HG03025 (cell line): ENCODE results near the gene CCNJL.
"Not testable (repeated sequence)": the region's sequence is repeated elsewhere in the genome, so short reads cannot be mapped to it uniquely, and the experiment has no call there.

Experiments
- ATAC-seq: cut with Tn5 transposase; IDR thresholded peaks from one replicate; pipeline ENCODE4 v1.9.1; 2021; ENCODE audit warnings: mild to moderate bottlenecking, moderate library complexity; ENCODE audit not compliant: unreplicated experiment, low FRiP score

The CCNJL gene

DNA sequence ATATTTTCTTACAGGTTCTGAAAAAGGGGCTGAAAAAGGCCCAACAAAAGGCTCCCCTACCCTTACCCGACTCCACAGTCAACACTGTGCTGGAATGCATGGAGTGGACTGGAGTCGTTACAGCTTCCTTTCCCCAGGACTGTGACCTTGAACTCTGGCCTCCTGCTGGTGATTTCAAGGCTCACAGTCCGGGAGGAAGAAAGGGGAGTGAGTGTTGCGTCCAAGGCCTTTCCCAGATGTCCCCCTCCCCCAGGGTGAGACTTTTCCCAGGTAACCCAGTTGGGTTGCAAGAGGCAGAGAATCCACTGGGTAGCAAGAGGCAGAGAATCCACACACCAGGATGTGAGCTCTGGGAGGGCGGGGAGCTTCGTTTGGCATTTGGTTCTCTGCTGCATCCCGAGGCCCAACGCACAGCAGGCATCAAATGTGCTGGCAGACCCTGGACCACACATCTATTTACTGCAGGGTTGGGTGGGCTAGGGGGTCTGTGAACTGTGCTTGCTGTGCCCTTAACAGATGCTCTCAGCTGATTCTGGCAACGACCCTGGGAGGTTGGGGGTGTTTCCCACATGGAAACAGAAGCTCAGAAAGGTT, 45.5 kb downstream of the CCNJL start:
- no peak for ATAC-seq

DNA sequence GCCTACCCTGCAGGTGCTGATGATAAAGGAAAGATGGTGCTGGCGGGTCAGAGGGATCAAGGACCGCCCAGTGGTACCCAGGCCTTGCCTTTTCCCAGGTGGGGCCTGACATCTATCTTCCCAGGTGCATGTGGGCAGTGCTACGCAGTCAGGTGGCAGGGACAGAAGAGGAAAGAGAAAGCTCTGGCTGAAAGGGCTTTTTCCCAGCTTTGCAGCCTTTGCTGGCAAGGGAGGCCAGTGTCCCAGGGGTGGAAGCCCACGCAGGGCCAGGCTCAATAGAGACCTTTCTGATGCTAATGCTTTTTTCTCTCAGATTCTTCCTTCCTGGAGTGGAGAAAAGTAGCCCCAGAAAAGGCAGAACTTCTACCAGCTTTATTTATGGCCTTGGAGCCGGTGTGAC, 46.3 kb downstream of the CCNJL start:
- no peak for ATAC-seq

DNA sequence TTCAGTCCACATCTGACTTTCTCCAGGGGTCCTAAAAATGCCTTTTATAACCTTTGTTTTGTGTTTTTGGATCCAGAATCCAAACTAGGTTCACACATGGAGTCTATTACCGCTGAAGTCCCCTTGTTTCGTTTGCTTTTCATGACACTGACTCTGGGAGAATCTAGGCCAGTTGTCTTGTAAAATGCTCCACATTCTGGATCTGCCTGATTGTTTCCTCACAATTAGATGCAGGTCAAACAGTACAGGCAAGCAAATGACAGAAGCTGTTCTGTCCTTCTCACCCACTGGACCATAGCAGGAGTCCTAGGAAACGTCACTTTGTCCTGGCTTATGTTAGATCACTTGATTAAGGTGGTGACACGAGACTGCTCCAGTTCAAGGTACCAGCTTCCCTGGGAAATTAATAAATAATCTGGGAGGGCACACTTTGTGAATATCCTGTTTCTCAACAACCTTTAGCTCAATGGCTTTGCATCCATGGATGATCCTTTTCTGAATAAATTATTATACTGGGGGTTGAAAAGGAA, 49.0 kb downstream of the CCNJL start:
- no peak for ATAC-seq

DNA sequence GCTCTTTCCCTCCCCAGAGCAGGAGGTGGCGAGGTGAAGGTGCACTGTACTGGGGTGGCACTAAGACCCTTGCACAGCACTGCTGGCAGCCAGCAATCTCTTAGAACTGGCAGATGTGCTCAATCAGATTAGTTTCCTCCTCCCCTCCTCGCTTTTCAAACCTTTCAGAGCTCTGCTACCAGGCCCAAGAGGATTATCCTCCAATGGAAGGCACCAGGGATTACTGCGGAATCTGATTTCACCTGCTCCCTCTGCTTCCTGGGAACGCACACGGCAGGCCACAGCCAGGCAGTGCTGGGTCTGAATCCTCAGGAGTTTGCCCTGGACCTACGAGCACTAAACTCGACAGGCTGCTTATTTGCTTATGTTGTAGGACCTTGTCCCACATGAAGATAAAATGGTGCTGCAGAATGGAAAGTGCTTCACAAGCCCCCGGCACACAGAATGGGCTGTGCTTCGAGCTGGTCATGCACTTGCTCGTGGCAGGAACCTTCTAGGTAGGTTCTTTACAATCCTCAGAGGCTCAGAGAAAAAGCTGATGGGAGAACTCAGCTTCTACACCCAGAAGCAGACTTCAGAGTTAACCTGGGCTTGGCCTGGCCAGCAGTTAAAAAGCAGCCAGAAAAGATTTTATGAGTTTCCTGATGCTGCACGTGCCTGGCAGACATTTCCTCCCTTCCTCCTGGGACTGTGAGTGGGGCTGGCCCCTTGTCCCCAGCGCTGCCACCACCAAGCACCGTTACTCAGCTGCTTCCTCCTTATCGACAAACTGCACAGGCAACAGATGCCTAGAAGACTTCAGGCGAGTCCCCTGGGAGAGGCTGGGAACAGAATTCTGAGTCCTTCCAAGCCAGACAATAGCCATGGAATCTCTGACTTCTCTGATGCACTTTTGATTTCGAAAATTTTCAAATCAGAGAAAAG, 50.0 kb downstream of the CCNJL start:
- ATAC-seq = no peak

DNA sequence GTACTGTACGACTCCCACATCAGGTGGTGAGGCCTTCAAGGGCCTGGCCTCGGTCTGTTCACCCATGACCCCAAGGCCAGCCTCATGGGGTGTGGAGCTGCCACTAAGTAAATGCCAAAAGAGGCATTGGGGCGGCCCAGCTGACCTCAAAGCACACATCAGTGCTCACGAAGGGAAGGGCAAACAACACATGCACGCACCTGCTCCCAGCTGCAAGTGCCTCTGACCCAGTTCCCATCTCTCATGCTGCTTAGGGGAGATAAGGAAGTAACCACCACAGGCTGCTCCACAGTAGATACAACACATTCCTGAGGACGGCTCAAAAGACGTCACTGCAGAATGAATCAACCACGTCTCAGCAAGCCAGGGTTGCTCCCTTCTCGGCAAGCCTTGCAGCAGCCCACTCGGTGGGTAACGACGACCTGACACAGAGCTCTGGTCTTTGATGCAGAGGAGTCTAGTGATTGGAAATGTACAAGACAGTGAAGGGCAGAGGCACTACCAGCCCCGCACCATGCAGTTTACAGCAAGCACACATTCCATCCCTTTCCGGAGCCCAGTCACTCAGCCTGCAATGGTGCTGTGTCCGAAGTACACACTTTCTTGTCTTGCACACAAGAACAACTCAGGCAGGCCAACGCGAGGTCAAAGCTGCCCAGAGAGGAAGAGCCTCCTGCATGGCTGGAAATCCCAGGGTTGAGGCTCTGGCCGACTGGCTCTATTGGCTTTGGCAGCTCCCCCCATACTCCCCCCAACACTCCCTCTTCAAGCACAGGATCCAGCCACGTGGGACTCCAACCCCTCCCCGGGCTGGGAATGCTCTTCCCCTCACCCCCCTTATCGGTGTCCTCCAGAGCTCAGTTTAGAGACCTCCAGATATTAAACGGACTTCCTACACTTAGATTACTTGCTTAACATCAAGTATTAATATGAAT, 51.2 kb downstream of the CCNJL start:
- no peak for ATAC-seq

DNA sequence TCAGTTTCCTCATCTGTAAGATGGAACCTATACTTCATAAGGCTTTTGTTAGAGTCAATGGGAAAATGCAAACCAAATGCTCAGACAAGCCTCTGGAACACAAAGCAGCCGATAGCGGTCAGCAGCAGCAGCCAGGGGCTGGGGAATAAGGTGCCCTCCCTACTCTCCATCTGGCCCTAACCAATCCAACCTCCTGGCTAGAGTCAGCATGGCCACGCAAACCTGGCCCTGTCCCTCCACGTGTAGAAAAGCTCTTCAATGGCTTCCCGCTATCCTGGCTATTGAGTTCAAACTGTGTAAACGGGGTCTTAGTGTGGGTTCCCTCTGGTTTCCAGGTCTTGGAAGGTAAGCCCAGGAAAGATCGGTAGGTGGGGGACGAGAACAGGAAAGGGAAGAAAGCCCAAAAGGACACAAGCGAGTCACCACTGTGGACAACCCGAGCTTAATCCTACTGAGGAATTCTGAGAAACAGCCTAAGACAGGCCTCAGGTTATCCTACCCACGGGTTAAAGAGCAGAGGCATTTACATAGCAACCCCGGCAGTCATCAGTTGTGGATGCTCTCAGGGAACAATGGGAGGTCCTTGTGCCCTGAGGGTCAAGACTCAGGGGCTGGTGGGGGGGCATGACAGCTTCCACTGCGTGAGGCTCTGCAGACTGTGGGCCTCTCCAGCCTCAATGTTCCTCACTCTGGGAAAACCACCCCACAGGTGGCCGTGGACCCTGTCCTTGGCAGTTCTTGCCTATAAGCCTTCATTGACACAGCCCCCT, 52.2 kb downstream of the CCNJL start:
- ATAC-seq = no peak

DNA sequence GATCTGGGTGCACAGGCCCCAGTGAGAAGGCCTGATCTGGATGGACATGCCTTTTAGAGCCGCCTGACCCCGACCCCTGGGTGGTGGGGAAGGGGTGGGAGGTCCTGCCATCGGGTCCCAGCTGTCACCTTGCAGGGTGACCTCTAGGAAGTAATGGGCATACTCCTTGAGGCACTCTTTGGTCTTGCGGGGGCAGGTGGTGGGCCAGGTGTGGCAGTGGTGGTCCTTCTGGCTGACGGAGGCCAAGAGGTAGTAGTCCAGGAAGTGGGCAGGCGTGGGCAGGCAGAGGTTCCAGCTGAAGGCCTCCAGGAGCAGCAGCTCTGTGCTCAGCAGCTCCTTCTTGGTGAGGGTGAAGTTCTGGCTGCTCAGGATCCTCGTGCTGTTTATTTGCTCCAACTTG, 53.0 kb downstream of the CCNJL start:
- no peak for ATAC-seq

DNA sequence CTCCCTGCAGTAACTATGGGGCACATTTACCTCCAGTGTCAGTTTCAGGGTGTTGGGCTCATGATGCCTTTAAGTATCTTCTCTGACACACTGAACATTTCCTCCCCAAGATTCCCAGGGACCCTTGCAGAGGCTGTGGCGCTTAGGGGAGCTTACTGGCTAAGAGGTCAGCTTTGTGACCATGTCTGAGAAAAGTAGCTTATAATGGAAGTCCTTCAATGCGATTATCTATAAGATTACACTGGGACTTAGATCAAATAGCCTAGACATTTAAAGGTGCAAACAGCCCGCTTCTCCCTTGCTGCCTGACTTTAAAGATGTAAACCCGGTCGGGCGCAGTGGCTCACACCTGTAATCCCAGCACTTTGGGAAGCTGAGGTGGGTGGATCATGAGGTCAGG, 57.7 kb downstream of the CCNJL start:
- ATAC-seq = no peak

DNA sequence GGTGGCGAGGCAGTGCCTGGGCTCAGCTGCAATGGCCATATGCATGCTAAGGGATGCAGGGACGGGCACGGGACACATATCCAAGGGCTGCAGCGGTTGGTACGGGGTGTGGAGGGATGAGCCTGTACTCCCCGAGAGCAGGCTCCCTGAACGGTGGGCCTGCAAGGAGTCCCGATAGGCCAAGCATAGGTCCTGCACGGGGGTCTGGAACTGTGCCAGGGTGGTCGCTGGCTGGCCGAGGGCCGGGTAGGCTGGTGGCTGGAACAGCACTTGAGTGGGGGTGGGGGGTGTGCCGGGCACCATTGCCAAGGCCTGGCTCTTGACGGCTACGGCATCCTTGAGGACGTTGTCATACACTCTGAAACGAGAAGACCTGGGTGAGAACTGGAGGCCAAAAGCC, 58.9 kb downstream of the CCNJL start:
- no peak for ATAC-seq

DNA sequence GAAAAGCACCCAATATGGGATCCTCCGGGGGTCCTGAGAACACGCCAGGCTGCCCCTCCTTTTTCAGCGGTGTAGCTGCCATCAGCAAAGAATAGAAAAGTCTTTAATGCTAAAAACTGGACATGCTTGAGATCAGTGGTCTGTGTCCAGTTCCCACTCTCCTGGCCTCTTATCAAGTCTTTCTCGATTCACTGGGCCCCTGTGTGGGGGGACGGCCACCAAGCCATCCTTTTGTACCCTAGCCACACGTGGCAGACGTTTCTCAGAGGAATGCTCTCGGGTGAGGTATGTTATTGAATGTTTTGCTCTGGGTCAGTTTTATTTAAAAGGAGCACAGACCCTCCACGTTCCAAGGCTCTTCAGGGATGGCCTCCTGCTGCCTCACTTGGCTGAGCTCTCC, 59.4 kb downstream of the CCNJL start:
- no peak for ATAC-seq

DNA sequence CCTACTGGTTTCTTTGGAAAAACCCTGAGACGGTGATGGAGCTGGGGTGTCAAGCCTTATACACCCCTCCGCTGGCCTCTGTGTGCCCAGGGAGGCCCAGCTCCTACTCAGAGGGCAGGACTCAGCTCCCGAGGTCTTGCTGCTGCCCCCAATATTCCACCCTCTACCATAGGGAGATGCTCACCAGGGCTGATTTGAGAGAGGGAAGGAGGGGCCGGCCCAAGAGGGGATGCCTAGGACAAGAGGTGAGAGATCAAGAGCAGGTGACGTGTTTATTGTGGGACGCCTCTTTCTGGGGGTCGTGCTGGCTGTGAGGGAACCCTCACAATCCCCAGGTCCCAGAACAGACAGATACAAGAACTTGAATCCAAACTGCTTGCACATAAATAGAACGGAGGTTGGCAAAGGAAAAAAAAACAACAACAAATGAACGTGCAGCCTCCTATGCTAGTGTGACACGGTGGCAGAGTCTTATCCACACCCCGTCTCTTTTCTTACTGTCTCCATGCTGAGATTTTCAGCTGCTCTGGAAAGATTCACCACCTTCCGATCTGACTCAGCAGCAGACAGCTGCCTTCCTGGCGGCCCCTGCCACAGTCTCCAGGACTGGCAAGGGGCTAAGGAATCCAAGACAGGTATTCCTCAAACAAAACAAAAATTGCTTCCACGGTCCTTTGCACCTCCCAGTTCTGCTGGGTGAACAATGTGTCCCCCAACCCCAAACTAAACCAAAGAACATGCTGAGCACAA, 60.8 kb downstream of the CCNJL start:
- ATAC-seq = no peak

DNA sequence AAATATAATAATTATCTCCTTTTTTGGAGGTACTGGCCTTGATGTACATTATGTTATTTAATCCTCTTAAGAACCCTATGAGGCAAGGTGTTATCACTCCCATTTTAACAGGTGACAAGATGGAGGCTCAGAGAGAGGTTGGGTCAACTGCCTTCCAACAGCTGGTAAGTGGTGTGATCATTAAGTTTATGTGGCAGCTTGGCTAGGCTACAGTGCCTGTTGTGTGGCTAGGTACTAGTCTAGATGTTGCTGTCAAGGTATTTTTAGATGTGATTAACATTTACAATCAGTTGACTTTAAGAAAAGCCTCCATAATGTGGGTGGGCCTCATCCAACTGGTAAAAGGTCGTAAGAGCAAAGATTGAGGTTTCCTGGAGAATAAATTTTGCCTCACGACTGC, 61.5 kb downstream of the CCNJL start:
- no peak for ATAC-seq

DNA sequence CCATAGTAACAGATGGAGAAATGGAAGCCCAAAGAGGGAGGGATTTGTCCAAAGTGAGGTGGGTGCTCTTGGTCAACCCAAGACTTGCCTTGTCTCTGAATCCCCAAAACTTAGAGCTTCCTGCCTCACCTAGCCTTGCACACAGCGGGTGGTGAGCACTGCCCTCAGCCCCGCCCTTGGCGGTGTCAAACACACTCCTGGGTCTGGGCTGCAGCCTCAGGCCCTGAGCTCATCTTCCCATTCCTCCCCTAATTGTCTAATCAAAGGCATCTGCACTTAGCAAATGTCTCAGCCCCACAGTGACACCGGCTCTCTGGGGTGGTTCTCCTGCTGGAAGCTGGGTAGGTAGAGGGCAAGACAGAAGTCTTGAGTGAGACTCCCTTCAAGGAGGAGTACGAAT, 62.1 kb downstream of the CCNJL start:
- no peak for ATAC-seq

DNA sequence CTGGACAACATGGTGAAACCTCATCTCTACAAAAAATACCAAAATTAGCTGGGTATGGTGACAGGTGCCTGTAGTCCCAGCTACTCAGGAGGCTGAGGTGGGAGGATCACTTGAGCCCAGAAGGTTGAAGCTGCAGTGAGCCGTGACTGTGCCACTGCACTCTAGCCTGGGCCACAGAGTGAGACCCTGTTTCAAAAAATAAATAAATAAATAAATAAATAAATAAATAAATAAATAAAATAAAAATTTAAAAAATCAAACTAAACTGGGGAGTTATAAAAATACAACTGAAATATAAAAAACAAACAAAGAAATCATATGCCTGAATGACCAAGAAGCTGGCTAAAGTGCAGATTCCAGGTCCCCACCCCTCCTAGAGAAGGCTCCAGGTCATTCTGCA, 62.8 kb downstream of the CCNJL start:
- ATAC-seq = not testable (repeated sequence)

DNA sequence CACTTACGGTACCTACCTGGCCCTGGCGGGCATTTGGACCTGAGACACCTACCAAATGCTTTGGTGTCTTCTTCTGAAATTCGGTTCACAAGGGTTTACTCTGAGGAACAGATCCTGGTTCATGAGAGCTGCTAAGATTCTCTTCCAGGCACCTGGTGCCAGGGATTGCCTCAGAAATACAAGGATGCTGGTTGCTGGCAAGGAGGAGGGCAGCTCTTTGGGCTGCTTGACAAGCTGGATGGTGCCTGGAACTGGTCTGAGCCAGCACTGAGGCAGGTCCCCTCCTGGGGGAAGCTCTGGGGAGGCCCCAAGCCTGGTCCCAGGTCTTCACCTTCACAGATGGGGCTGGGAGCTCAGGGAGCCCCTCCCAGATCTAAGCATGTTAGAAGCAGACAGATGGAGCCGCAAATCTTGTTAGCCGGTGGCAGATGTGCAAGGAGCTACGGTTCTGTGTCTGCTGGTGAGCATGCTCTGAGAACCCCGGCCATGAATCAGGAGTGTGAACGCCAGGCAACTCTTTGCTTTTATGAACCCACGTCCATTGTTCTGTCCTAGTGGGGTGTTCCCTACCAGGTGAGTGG, 66.8 kb downstream of the CCNJL start:
- no peak for ATAC-seq

DNA sequence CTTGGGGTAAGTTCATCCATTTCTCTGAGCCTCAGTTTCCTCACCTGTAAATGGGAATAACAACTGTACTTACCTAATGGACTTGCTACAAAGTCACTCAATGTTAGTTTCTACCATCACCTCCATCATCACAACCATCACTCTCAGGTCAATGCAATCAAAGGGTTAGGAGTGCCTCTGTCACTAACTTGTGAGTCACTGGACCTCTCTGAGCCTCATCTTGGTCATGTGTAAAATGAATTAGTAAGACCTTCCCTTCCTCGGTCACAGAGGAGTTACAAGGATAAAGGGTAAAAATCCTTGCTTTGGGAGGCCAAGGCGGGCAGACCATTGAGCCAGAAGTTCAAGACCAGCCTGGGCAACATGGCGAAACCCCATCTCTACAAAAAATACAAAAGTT, 70.2 kb downstream of the CCNJL start:
- ATAC-seq = no peak

DNA sequence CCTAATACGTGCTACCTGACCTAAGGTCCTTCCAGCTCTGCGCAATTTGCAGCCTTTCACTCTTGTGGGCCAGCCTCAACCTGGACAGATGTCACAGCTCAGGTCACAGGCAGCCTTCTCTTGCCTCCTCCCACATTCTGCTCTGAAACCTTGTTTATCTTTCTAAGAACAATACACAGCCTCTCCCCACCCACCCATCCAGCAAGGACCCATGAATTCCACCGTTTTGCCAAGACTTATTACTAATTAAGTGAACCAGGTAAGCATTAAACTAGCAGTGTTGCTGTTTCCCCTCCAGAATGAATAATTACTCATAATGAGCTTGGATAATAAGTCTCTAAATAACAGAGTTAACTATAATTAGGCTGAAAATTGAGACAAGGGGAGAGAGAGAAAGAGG, 72.0 kb downstream of the CCNJL start:
- no peak for ATAC-seq

DNA sequence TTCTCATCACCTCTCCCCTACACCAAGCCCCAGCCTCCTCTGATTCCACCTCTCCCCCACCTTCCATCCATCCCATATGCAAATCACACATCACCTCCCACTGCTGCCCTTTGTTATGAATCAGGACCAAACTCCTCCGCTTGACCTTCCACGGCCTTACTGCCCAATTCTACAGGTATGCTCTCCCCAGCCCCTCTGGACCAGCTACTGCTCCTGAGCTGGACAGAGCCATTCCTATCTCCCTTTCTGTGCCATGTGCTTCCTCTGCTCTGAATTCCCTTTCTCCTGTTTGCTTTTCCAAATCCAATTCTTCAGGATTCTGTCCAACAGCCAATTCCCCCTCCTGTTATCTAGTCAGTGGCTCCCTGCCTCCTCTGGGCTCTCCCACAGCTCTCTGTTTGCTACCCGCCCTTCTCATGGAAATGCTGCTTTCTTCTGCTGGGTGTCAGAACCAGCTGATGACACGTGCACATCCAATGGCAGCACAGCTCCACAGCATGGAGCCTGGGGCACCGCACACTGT, 74.7 kb downstream of the CCNJL start:
- ATAC-seq = no peak

DNA sequence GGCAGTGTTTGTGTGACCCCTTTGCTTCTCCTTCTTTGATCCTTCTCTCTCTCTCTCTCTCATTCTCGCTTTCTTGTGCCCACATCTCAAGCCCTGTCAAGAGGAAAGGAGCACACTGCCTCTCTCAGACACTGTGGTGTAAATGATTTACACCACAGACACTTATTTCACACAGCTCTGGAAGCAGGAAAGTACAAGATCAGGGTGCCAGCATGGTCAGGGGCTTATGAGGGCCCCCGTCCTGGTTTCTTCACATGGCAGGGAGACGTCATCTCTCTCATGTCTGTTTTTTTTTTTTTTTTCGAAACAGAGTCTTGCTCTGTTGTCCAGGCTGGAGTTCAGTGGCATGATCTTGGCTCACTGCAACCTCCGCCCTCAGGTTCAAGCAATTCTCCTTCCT, 76.6 kb downstream of the CCNJL start:
- ATAC-seq = no peak
